Endothelial cell of umbilical vein (primary cell): ENCODE measurements around the gene CCSER1. TPM values are rescaled to one million over a fixed set of nuclear protein-coding genes. Genes with fewer than 3 reads are reported as not detected.

Experiments used
- BruUV-seq: library from RNA; stranded (reverse); fragments of 400-500 nt; replicated peaks from 2 replicates; lab custom pipeline; 2021; lab: Mats Ljungman, UMichigan
- CTCF ChIA-PET: fragments of 300-600, 350-600 bp; sonication (Branson Sonifier 250); formaldehyde crosslinking; loops from one replicate; lab custom pipeline; 2021; ENCODE audit warnings: antibody characterized with exemption, inconsistent platforms; lab: Charles Lee
- POLR2A ChIA-PET: fragments of 300-600, 350-600 bp; sonication (Branson Sonifier 250); formaldehyde crosslinking; loops from one replicate; lab custom pipeline; 2021; ENCODE audit warnings: antibody characterized with exemption, inconsistent platforms; lab: Charles Lee
- DNase-seq: peaks from one replicate; pipeline ENCODE4 v3.0.0-alpha.2; 2011; ENCODE audit warnings: low read depth, low spot score
- FAIRE-seq: peaks from 2 replicates; lab custom pipeline; 2011; peaks lifted over from hg19 to GRCh38; lab: Jason Lieb, UNC
- H2AFZ ChIP-seq: 2 replicates; pipeline ENCODE4 v1.6.0; 2012; ENCODE audit warnings: low read depth, low read length, control low read depth, inconsistent platforms
- H3K27ac ChIP-seq: 2 replicates; pipeline ENCODE4 v1.5.1; 2011; ENCODE audit warnings: low read depth, mild to moderate bottlenecking, control low read depth, low read length, moderate library complexity; ENCODE audit not compliant: insufficient read depth
- H3K27me3 ChIP-seq, 2 experiments: 2 replicates each; pipeline versions ENCODE4 v1.6.0 to v1.6.1; 2011; ENCODE audit warnings: low read length in 2 of 2, mixed read lengths in 1 of 2; ENCODE audit not compliant: control insufficient read depth in 2 of 2, insufficient read depth in 2 of 2
- H3K36me3 ChIP-seq, 2 experiments: 2 replicates in 1 of 2; 3 replicates in 1 of 2; pipeline ENCODE4 v1.5.1; 2011; ENCODE audit warnings: low read length in 2 of 2, mild to moderate bottlenecking in 1 of 2, moderate library complexity in 1 of 2; ENCODE audit not compliant: control insufficient read depth in 2 of 2, insufficient read depth in 2 of 2; ENCODE audit errors: extremely low read depth in 1 of 2
- H3K4me1 ChIP-seq: 3 replicates; pipeline ENCODE4 v1.5.1; 2011; ENCODE audit warnings: mild to moderate bottlenecking, low read length; ENCODE audit not compliant: control insufficient read depth, insufficient read depth; ENCODE audit errors: extremely low read depth
- H3K4me2 ChIP-seq: 2 replicates; pipeline ENCODE4 v1.6.1; 2011; ENCODE audit warnings: low read length, control low read depth, mixed read lengths; ENCODE audit not compliant: insufficient read depth
- H3K4me3 ChIP-seq, 3 experiments: fragments of 200-600 bp in 1 of 3; sonication (generic), shearing (Covaris generic) in 1 of 3; replicated peaks in 1 of 3; 2 replicates each; pipeline ENCODE4 v1.5.1; 2011 to 2016; ENCODE audit warnings: control low read depth in 3 of 3, low read length in 3 of 3, mild to moderate bottlenecking in 2 of 3, inconsistent platforms in 1 of 3, low read depth in 1 of 3, moderate library complexity in 1 of 3; ENCODE audit not compliant: insufficient read depth in 1 of 3
- H3K79me2 ChIP-seq: 2 replicates; pipeline ENCODE4 v1.6.0; 2012; ENCODE audit warnings: low read length, inconsistent platforms; ENCODE audit not compliant: control insufficient read depth, insufficient read depth
- H3K9ac ChIP-seq: replicated peaks from 2 replicates; pipeline ENCODE3; 2011; ENCODE audit warnings: low read length, control low read depth; ENCODE audit not compliant: insufficient read depth; ENCODE audit errors: extremely low read depth
- H3K9me1 ChIP-seq: replicated peaks from 3 replicates; pipeline ENCODE4 v1.6.0; 2011; ENCODE audit warnings: mild to moderate bottlenecking, low read length; ENCODE audit not compliant: control insufficient read depth, insufficient read depth; ENCODE audit errors: extremely low read depth
- H3K9me3 ChIP-seq: replicated peaks from 2 replicates; pipeline ENCODE4 v1.5.1; 2012; ENCODE audit warnings: low read length, inconsistent platforms; ENCODE audit not compliant: control insufficient read depth, insufficient read depth
- H4K20me1 ChIP-seq: replicated peaks from 2 replicates; pipeline ENCODE3; 2011; ENCODE audit warnings: mild to moderate bottlenecking, low read length; ENCODE audit not compliant: control insufficient read depth, insufficient read depth; ENCODE audit errors: extremely low read depth
- EZH2 ChIP-seq: IDR thresholded peaks from 2 replicates; pipeline ENCODE4 v1.6.1; 2012; ENCODE audit warnings: borderline replicate concordance, low read depth, mild to moderate bottlenecking, moderate library complexity, low read length, inconsistent platforms; ENCODE audit not compliant: severe bottlenecking
- FOS ChIP-seq: IDR thresholded peaks from 2 replicates; pipeline ENCODE4 v1.6.1; 2011; ENCODE audit warnings: mild to moderate bottlenecking, low read length, moderate library complexity, borderline replicate concordance; ENCODE audit not compliant: insufficient read depth
- GATA2 ChIP-seq: IDR thresholded peaks from 2 replicates; pipeline ENCODE4 v1.7.0; 2011; ENCODE audit warnings: low read depth, mild to moderate bottlenecking, moderate library complexity, mixed read lengths, low read length; ENCODE audit not compliant: insufficient read length, insufficient read depth
- JUN ChIP-seq: IDR thresholded peaks from 2 replicates; pipeline ENCODE4 v1.6.1; 2011; ENCODE audit warnings: borderline replicate concordance, low read depth; ENCODE audit not compliant: insufficient read length, insufficient read depth
- MYC ChIP-seq: IDR thresholded peaks from one replicate; pipeline ENCODE4 v1.6.1; 2011; ENCODE audit warnings: mild to moderate bottlenecking, low read depth, low read length
- POLR2A ChIP-seq: IDR thresholded peaks from 2 replicates; pipeline ENCODE4 v1.6.1; 2012; ENCODE audit warnings: low read depth, mild to moderate bottlenecking, control low read depth, low read length
- POLR2AphosphoS5 ChIP-seq: IDR thresholded peaks from 2 replicates; pipeline ENCODE4 v1.6.1; 2012; ENCODE audit warnings: low read depth, mild to moderate bottlenecking, control low read depth, low read length, moderate library complexity; ENCODE audit not compliant: insufficient read depth
- dilution Hi-C: fragments of 300-500 bp; cut with MboI; formaldehyde crosslinking; loops from one replicate; pipeline ENCODE4 v1.15.0; 2019; ENCODE audit warnings: low sequenced_read_pairs; ENCODE audit not compliant: extremely low pct_ligation_motif_present
- intact Hi-C: fragments of 100-400 bp; cut with micrococcal nuclease; formaldehyde crosslinking; loops from one replicate; pipeline ENCODE4 v1.10.0; 2022
- polyA plus RNA-seq, 4 experiments: library from polyadenylated mRNA; depleted of rRNA in 3 of 4; stranded (reverse) in 3 of 4; unstranded in 1 of 4; fragments of >200 nt; gene quantifications; 2 replicates each; pipeline versions ENCODE4 v1.2.1 to v1.2.3, GENCODE V29; 2011 to 2012; ENCODE audit warnings: missing spikeins in 1 of 4
- total RNA-seq: library from RNA; stranded (reverse); gene quantifications from 2 replicates; pipeline ENCODE4 v1.2.3, GENCODE V29; 2021
- TF ChIP-seq, protein P1 (sequence below), 2 donors: IDR thresholded peaks; 1 replicate in 1 of 2; 2 replicates in 1 of 2; pipeline ENCODE4 v1.5.1; 2011; ENCODE audit warnings: low read length in 2 of 2, mild to moderate bottlenecking in 2 of 2, moderate library complexity in 2 of 2, control low read depth in 1 of 2, inconsistent platforms in 1 of 2, low read depth in 1 of 2; ENCODE audit not compliant: insufficient read depth in 1 of 2; ENCODE audit errors: extremely low read depth in 1 of 2
- TF ChIP-seq, protein P2 (sequence below): IDR thresholded peaks from 2 replicates; pipeline ENCODE4 v1.6.1; 2011; ENCODE audit not compliant: insufficient read depth, insufficient read length

Gene CCSER1
- total and polyA plus RNA-seq, 2 donors (not counting 3 experiments of a cell fraction or from before 2014, with no cell fraction given) = 0.11 to 1.8 TPM

DNA sequence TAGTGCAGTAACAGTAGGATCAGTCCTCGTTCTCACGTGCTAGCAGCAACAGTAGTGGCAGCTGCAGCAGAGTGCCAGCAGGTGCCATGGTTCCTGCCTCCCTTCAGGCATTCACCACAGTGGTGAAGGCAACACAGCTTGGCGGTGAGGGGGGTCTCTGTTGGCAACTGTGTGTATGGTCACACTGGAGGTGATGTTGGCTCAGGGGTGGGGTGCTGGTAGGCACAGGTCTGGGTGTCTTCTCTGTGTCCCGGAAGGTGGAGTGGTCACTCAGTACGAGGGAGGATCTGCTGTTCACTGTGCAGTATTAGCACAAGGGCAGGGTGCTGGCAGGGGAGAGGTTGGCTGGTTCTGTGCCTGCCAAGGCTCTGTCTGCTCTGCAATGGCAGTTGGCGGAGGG is 671.8 kb downstream of the CCSER1 start:
- intact Hi-C loops = no loop called here
- no TSS peak for BruUV-seq
- Histone ChIP-seq H3K9me3 (no peaks in the 10 kb centered on the region), H3K27me3 (no peaks in the 10 kb centered on the region), H2AFZ (no peak overlapping the region), H3K27ac (no peak overlapping the region), H3K9ac (no peak overlapping the region), H3K79me2 (no peaks in the 10 kb centered on the region), H3K4me3 (no peak overlapping the region), H4K20me1 (no peaks in the 10 kb centered on the region), H3K36me3 (no peaks in the 10 kb centered on the region), H3K9me1 (no peaks in the 10 kb centered on the region), H3K4me1 (no peaks in the 10 kb centered on the region), H3K4me2 (no peak overlapping the region)
- dilution Hi-C loops = no loop called here
- TF ChIP-seq FOS = no peak
- TF ChIP-seq, protein P1, sequence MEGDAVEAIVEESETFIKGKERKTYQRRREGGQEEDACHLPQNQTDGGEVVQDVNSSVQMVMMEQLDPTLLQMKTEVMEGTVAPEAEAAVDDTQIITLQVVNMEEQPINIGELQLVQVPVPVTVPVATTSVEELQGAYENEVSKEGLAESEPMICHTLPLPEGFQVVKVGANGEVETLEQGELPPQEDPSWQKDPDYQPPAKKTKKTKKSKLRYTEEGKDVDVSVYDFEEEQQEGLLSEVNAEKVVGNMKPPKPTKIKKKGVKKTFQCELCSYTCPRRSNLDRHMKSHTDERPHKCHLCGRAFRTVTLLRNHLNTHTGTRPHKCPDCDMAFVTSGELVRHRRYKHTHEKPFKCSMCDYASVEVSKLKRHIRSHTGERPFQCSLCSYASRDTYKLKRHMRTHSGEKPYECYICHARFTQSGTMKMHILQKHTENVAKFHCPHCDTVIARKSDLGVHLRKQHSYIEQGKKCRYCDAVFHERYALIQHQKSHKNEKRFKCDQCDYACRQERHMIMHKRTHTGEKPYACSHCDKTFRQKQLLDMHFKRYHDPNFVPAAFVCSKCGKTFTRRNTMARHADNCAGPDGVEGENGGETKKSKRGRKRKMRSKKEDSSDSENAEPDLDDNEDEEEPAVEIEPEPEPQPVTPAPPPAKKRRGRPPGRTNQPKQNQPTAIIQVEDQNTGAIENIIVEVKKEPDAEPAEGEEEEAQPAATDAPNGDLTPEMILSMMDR (IDR thresholded peaks at IDR 0.05; ENCODE audit: extremely low read depth in 1 of 2, insufficient read depth in 1 of 2, low read depth in 1 of 2, low read length in 2 of 2) = no peak
- no peak for TF ChIP-seq JUN
- TF ChIP-seq POLR2A = no peak
- no peak for TF ChIP-seq EZH2
- TF ChIP-seq, protein P2, sequence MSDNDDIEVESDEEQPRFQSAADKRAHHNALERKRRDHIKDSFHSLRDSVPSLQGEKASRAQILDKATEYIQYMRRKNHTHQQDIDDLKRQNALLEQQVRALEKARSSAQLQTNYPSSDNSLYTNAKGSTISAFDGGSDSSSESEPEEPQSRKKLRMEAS = no peak
- TF ChIP-seq POLR2AphosphoS5 = no peak
- TF ChIP-seq GATA2 = no peak
- TF ChIP-seq MYC = no peak
- CTCF ChIA-PET = no interaction called here
- FAIRE-seq = no peak
- no peak for DNase-seq
- POLR2A ChIA-PET = no interaction called here
